ENCODE measurements around the gene ZCWPW1.
"Not testable (repeated sequence)": the region's sequence is repeated elsewhere in the genome, so short reads cannot be mapped to it uniquely, and the experiment has no call there.

Gene ZCWPW1

GRCh38 chr7:100387695-100388094 is 40.8 kb downstream of the ZCWPW1 start:
- Histone ChIP-seq H3K4me3 (ENCODE audit: low read depth in 1 of 2, low read length in 2 of 2) (no peak overlapping the region), H3K27me3 (ENCODE audit: control insufficient read depth in 1 of 2, insufficient read depth in 2 of 2, low read length in 2 of 2) (peaks cover 0 to 4% of the 10 kb centered on the region in 2 donors), H3K9ac (ENCODE audit: low read depth in 1 of 2, low read length in 2 of 2) (no peak overlapping the region), H3K27ac (ENCODE audit: low read depth, low read length) (no peak overlapping the region), H3K36me3 (ENCODE audit: control insufficient read depth in 1 of 2, insufficient read depth in 2 of 2, low read length in 2 of 2) (no peaks in the 10 kb centered on the region), H3K4me1 (ENCODE audit: control insufficient read depth in 1 of 2, insufficient read depth in 2 of 2, low read length in 2 of 2) (no peaks in the 10 kb centered on the region), H3K9me3 (ENCODE audit: control insufficient read depth in 1 of 2, low read length in 2 of 2) (no peaks in the 10 kb centered on the region)

GRCh38 chr7:100386940-100387339 is 41.6 kb downstream of the ZCWPW1 start:
- Histone ChIP-seq H3K4me3 (ENCODE audit: low read depth in 1 of 2, low read length in 2 of 2) (no peak overlapping the region), H3K9ac (ENCODE audit: low read depth in 1 of 2, low read length in 2 of 2) (no peak overlapping the region), H3K9me3 (ENCODE audit: control insufficient read depth in 1 of 2, low read length in 2 of 2) (no peaks in the 10 kb centered on the region), H3K36me3 (ENCODE audit: control insufficient read depth in 1 of 2, insufficient read depth in 2 of 2, low read length in 2 of 2) (no peaks in the 10 kb centered on the region), H3K27ac (ENCODE audit: low read depth, low read length) (no peak overlapping the region), H3K27me3 (ENCODE audit: control insufficient read depth in 1 of 2, insufficient read depth in 2 of 2, low read length in 2 of 2) (no peaks in the 10 kb centered on the region), H3K4me1 (ENCODE audit: control insufficient read depth in 1 of 2, insufficient read depth in 2 of 2, low read length in 2 of 2) (no peaks in the 10 kb centered on the region)

- Histone ChIP-seq H3K27me3 (ENCODE audit: control insufficient read depth in 1 of 2, insufficient read depth in 2 of 2, low read length in 2 of 2) (no peaks in the 10 kb centered on the region), H3K4me1 (ENCODE audit: control insufficient read depth in 1 of 2, insufficient read depth in 2 of 2, low read length in 2 of 2) (no peaks in the 10 kb centered on the region), H3K4me3 (ENCODE audit: low read depth in 1 of 2, low read length in 2 of 2) (no peak overlapping the region), H3K9ac (ENCODE audit: low read depth in 1 of 2, low read length in 2 of 2) (no peak overlapping the region), H3K9me3 (ENCODE audit: control insufficient read depth in 1 of 2, low read length in 2 of 2) (no peaks in the 10 kb centered on the region), H3K27ac (ENCODE audit: low read depth, low read length) (no peak overlapping the region), H3K36me3 (ENCODE audit: control insufficient read depth in 1 of 2, insufficient read depth in 2 of 2, low read length in 2 of 2) (no peaks in the 10 kb centered on the region)
These were observed 43.7 kb downstream of the ZCWPW1 start for GRCh38 chr7:100384628-100385294.

GRCh38 chr7:100382234-100382853 is 46.2 kb downstream of the ZCWPW1 start:
- not testable (repeated sequence) for H3K4me1 ChIP-seq (ENCODE audit: control insufficient read depth in 1 of 2, insufficient read depth in 2 of 2, low read length in 2 of 2); H3K27me3 ChIP-seq (ENCODE audit: control insufficient read depth in 1 of 2, insufficient read depth in 2 of 2, low read length in 2 of 2); H3K36me3 ChIP-seq (ENCODE audit: control insufficient read depth in 1 of 2, insufficient read depth in 2 of 2, low read length in 2 of 2); H3K27ac ChIP-seq (ENCODE audit: low read depth, low read length); H3K9ac ChIP-seq (ENCODE audit: low read depth in 1 of 2, low read length in 2 of 2); H3K4me3 ChIP-seq (ENCODE audit: low read depth in 1 of 2, low read length in 2 of 2); H3K9me3 ChIP-seq (ENCODE audit: control insufficient read depth in 1 of 2, low read length in 2 of 2)

GRCh38 chr7:100381531-100382233 is 46.8 kb downstream of the ZCWPW1 start:
- H3K9ac ChIP-seq (ENCODE audit: low read depth in 1 of 2, low read length in 2 of 2); H3K27ac ChIP-seq (ENCODE audit: low read depth, low read length); H3K4me3 ChIP-seq (ENCODE audit: low read depth in 1 of 2, low read length in 2 of 2); H3K27me3 ChIP-seq (ENCODE audit: control insufficient read depth in 1 of 2, insufficient read depth in 2 of 2, low read length in 2 of 2); H3K4me1 ChIP-seq (ENCODE audit: control insufficient read depth in 1 of 2, insufficient read depth in 2 of 2, low read length in 2 of 2); H3K9me3 ChIP-seq (ENCODE audit: control insufficient read depth in 1 of 2, low read length in 2 of 2); H3K36me3 ChIP-seq (ENCODE audit: control insufficient read depth in 1 of 2, insufficient read depth in 2 of 2, low read length in 2 of 2): not testable (repeated sequence)

- no peak overlapping the region for H3K9ac ChIP-seq (ENCODE audit: low read depth in 1 of 2, low read length in 2 of 2)
- H3K36me3 ChIP-seq (ENCODE audit: control insufficient read depth in 1 of 2, insufficient read depth in 2 of 2, low read length in 2 of 2): no peaks in the 10 kb centered on the region
- H3K27me3 ChIP-seq (ENCODE audit: control insufficient read depth in 1 of 2, insufficient read depth in 2 of 2, low read length in 2 of 2): no peaks in the 10 kb centered on the region
- H3K4me3 ChIP-seq (ENCODE audit: low read depth in 1 of 2, low read length in 2 of 2): no peak overlapping the region
- H3K27ac ChIP-seq (ENCODE audit: low read depth, low read length): no peak overlapping the region
- no peaks in the 10 kb centered on the region for H3K4me1 ChIP-seq (ENCODE audit: control insufficient read depth in 1 of 2, insufficient read depth in 2 of 2, low read length in 2 of 2)
- no peaks in the 10 kb centered on the region for H3K9me3 ChIP-seq (ENCODE audit: control insufficient read depth in 1 of 2, low read length in 2 of 2)
These were observed 48.3 kb downstream of the ZCWPW1 start for GRCh38 chr7:100380196-100380595.

GRCh38 chr7:100378114-100378755 is 50.3 kb downstream of the ZCWPW1 start:
- no peak overlapping the region for H3K9ac ChIP-seq (ENCODE audit: low read depth in 1 of 2, low read length in 2 of 2)
- H3K36me3 ChIP-seq (ENCODE audit: control insufficient read depth in 1 of 2, insufficient read depth in 2 of 2, low read length in 2 of 2): no peaks in the 10 kb centered on the region
- H3K27me3 ChIP-seq (ENCODE audit: control insufficient read depth in 1 of 2, insufficient read depth in 2 of 2, low read length in 2 of 2): no peaks in the 10 kb centered on the region
- no peak overlapping the region for H3K4me3 ChIP-seq (ENCODE audit: low read depth in 1 of 2, low read length in 2 of 2)
- H3K4me1 ChIP-seq (ENCODE audit: control insufficient read depth in 1 of 2, insufficient read depth in 2 of 2, low read length in 2 of 2): no peaks in the 10 kb centered on the region
- no peak overlapping the region for H3K27ac ChIP-seq (ENCODE audit: low read depth, low read length)
- H3K9me3 ChIP-seq (ENCODE audit: control insufficient read depth in 1 of 2, low read length in 2 of 2): no peaks in the 10 kb centered on the region

- Histone ChIP-seq H3K27ac (ENCODE audit: low read depth, low read length) (no peak overlapping the region), H3K27me3 (ENCODE audit: control insufficient read depth in 1 of 2, insufficient read depth in 2 of 2, low read length in 2 of 2) (no peaks in the 10 kb centered on the region), H3K36me3 (ENCODE audit: control insufficient read depth in 1 of 2, insufficient read depth in 2 of 2, low read length in 2 of 2) (no peaks in the 10 kb centered on the region), H3K4me1 (ENCODE audit: control insufficient read depth in 1 of 2, insufficient read depth in 2 of 2, low read length in 2 of 2) (no peaks in the 10 kb centered on the region), H3K9me3 (ENCODE audit: control insufficient read depth in 1 of 2, low read length in 2 of 2) (no peaks in the 10 kb centered on the region), H3K4me3 (ENCODE audit: low read depth in 1 of 2, low read length in 2 of 2) (no peak overlapping the region), H3K9ac (ENCODE audit: low read depth in 1 of 2, low read length in 2 of 2) (no peak overlapping the region)
These were observed 52.4 kb downstream of the ZCWPW1 start for GRCh38 chr7:100376066-100376465.

- Histone ChIP-seq H3K4me3 (ENCODE audit: low read depth in 1 of 2, low read length in 2 of 2) (no peak overlapping the region), H3K4me1 (ENCODE audit: control insufficient read depth in 1 of 2, insufficient read depth in 2 of 2, low read length in 2 of 2) (no peaks in the 10 kb centered on the region), H3K9me3 (ENCODE audit: control insufficient read depth in 1 of 2, low read length in 2 of 2) (no peaks in the 10 kb centered on the region), H3K27me3 (ENCODE audit: control insufficient read depth in 1 of 2, insufficient read depth in 2 of 2, low read length in 2 of 2) (no peaks in the 10 kb centered on the region), H3K9ac (ENCODE audit: low read depth in 1 of 2, low read length in 2 of 2) (no peak overlapping the region), H3K27ac (ENCODE audit: low read depth, low read length) (no peak overlapping the region), H3K36me3 (ENCODE audit: control insufficient read depth in 1 of 2, insufficient read depth in 2 of 2, low read length in 2 of 2) (no peaks in the 10 kb centered on the region)
These were observed 53.9 kb downstream of the ZCWPW1 start for GRCh38 chr7:100374601-100375000.

All from duodenal mucosa (tissue), 2 donors.